ENCODE results near the gene AHCYL1. TPM values are rescaled to one million over a fixed set of nuclear protein-coding genes. Genes with fewer than 3 reads are reported as not detected.
A peak's percentile ranks its signal among the peaks of the same experiment; 100 is the strongest.

Gene AHCYL1
- polyA plus RNA-seq, 1 experiment, result 95.5 TPM

GRCh38 chr1:110060034-110060661 lies 75.6 kb downstream of the AHCYL1 start:
- TF ChIP-seq, protein P1, sequence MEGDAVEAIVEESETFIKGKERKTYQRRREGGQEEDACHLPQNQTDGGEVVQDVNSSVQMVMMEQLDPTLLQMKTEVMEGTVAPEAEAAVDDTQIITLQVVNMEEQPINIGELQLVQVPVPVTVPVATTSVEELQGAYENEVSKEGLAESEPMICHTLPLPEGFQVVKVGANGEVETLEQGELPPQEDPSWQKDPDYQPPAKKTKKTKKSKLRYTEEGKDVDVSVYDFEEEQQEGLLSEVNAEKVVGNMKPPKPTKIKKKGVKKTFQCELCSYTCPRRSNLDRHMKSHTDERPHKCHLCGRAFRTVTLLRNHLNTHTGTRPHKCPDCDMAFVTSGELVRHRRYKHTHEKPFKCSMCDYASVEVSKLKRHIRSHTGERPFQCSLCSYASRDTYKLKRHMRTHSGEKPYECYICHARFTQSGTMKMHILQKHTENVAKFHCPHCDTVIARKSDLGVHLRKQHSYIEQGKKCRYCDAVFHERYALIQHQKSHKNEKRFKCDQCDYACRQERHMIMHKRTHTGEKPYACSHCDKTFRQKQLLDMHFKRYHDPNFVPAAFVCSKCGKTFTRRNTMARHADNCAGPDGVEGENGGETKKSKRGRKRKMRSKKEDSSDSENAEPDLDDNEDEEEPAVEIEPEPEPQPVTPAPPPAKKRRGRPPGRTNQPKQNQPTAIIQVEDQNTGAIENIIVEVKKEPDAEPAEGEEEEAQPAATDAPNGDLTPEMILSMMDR (IDR thresholded peaks at IDR 0.05; ENCODE audit: insufficient read depth, low read depth, low read length), result peak; percentile 75
- Histone ChIP-seq H3K27me3 (ENCODE audit: control insufficient read depth, insufficient read depth, low read length) (no peaks in the 10 kb centered on the region), H3K36me3 (ENCODE audit: control insufficient read depth, insufficient read depth, low read length) (peaks cover 2% of the 10 kb centered on the region; the same call in 1 of the 2 replicates), H3K4me3 (ENCODE audit: low read depth, low read length) (no peak overlapping the region)
- CTCF ChIA-PET, result interaction anchor here (0.8 to 12.0 kb wide), 14 partner anchors 9 to 155 kb away, joined by 3 to 345 read pairs (median 6); partner anchors contain the start of genes STRIP1 and UBL4B
- POLR2A ChIA-PET, result interaction anchor here (0.6 kb wide), 1 partner anchor 26 kb away, joined by 3 read pairs; the partner anchor contains the start of gene STRIP1
- DNase-seq (ENCODE audit: low read depth), result no peak

- no peak for DNase-seq (ENCODE audit: low read depth)
- TF ChIP-seq, protein P1 (IDR thresholded peaks at IDR 0.05; ENCODE audit: insufficient read depth, low read depth, low read length), result no peak
- Histone ChIP-seq H3K4me3 (ENCODE audit: low read depth, low read length) (no peak overlapping the region), H3K27me3 (ENCODE audit: control insufficient read depth, insufficient read depth, low read length) (no peaks in the 10 kb centered on the region), H3K36me3 (ENCODE audit: control insufficient read depth, insufficient read depth, low read length) (no peaks in the 10 kb centered on the region; the same call in 1 of the 2 replicates)
- CTCF ChIA-PET, result interaction anchor here (0.8 to 12.0 kb wide), 12 partner anchors 8 to 155 kb away, joined by 3 to 345 read pairs (median 6); partner anchors contain the start of genes STRIP1 and UBL4B
- POLR2A ChIA-PET, result interaction anchor here (0.6 kb wide), 1 partner anchor 26 kb away, joined by 3 read pairs; the partner anchor contains the start of gene STRIP1
These were observed 76.1 kb downstream of the AHCYL1 start for GRCh38 chr1:110060662-110061060.

DNA sequence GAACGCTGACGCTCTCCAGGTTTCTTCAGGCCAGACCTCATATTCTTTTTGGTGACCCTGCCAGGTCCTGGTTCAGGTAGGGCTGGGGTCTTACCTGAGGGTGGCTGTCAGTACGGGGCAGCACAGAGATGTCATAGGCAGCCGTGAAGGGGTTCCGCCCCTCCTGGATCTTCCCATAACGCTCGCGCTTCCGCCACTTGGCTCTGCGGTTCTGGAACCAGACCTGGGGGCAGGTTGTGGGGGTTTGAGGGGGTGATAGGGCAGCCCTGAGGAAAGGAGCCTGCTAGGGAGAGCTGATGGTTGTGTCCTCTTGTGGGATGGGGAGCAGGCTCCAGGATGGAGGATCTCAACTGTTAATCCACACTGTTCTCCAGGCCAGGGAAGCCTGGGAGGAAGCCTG lies 76.8 kb downstream of the AHCYL1 start:
- TF ChIP-seq, protein P1 (IDR thresholded peaks at IDR 0.05; ENCODE audit: insufficient read depth, low read depth, low read length), result no peak
- peaks cover 1% of the 10 kb centered on the region; the same call in 1 of the 2 replicates for H3K36me3 ChIP-seq (ENCODE audit: control insufficient read depth, insufficient read depth, low read length)
- CTCF ChIA-PET, result interaction anchor here (1.1 to 4.2 kb wide), 4 partner anchors 21 to 35 kb away, joined by 3 to 28 read pairs (median 6); no protein-coding TSS in a partner anchor
- POLR2A ChIA-PET, result no interaction called here
- no peaks in the 10 kb centered on the region for H3K27me3 ChIP-seq (ENCODE audit: control insufficient read depth, insufficient read depth, low read length)
- H3K4me3 ChIP-seq (ENCODE audit: low read depth, low read length), result no peak overlapping the region
- no peak for DNase-seq (ENCODE audit: low read depth)

- no peak overlapping the region for H3K4me3 ChIP-seq (ENCODE audit: low read depth, low read length)
- ChIA-PET POLR2A (no interaction called here), CTCF (interaction anchor here (1.0 to 4.2 kb wide), 9 partner anchors 9 to 43 kb away, joined by 3 to 28 read pairs (median 5); no protein-coding TSS in a partner anchor)
- peaks cover 1% of the 10 kb centered on the region; the same call in 1 of the 2 replicates for H3K36me3 ChIP-seq (ENCODE audit: control insufficient read depth, insufficient read depth, low read length)
- TF ChIP-seq, protein P1 (IDR thresholded peaks at IDR 0.05; ENCODE audit: insufficient read depth, low read depth, low read length), result no peak
- DNase-seq (ENCODE audit: low read depth), result no peak
- peaks cover 3% of the 10 kb centered on the region; the same call in 1 of the 2 replicates for H3K27me3 ChIP-seq (ENCODE audit: control insufficient read depth, insufficient read depth, low read length)
These were observed 78.0 kb downstream of the AHCYL1 start for GRCh38 chr1:110062612-110063011.

- ChIA-PET CTCF (interaction anchor here (1.0 to 6.3 kb wide), 2 partner anchors 10 to 18 kb away, joined by 4 to 48 read pairs; no protein-coding TSS in a partner anchor), POLR2A (no interaction called here)
- no peak for DNase-seq (ENCODE audit: low read depth)
- H3K4me3 ChIP-seq (ENCODE audit: low read depth, low read length), result no peak overlapping the region
- TF ChIP-seq, protein P1 (IDR thresholded peaks at IDR 0.05; ENCODE audit: insufficient read depth, low read depth, low read length), result no peak
- H3K27me3 ChIP-seq (ENCODE audit: control insufficient read depth, insufficient read depth, low read length), result peaks cover 10% of the 10 kb centered on the region; the same call in 1 of the 2 replicates
- H3K36me3 ChIP-seq (ENCODE audit: control insufficient read depth, insufficient read depth, low read length), result peaks cover 1% of the 10 kb centered on the region; the same call in 1 of the 2 replicates
These were observed 79.2 kb downstream of the AHCYL1 start for GRCh38 chr1:110063781-110064180.

Data from BJ (cell line).